WTC11 (cell line): ENCODE measurements around the gene CIART. TPM values are rescaled to one million over a fixed set of nuclear protein-coding genes. Genes with fewer than 3 reads are reported as not detected.

Source experiments
- ATF1 ChIP-seq: sonication (generic); formaldehyde crosslinking; IDR thresholded peaks from 2 replicates; pipeline ENCODE4 v1.8.1; 2023; ENCODE audit warnings: mild to moderate bottlenecking, moderate library complexity, missing genetic modification reagents
- ATF6 ChIP-seq: sonication (generic); formaldehyde crosslinking; IDR thresholded peaks from 2 replicates; pipeline ENCODE4 v1.8.1; 2023; ENCODE audit warnings: mild to moderate bottlenecking, missing genetic modification reagents
- CREB1 ChIP-seq: sonication (generic); formaldehyde crosslinking; IDR thresholded peaks from 2 replicates; pipeline ENCODE4 v1.8.0; 2023; ENCODE audit warnings: mild to moderate bottlenecking, missing genetic modification reagents
- CREM ChIP-seq: sonication (generic); formaldehyde crosslinking; IDR thresholded peaks from 2 replicates; pipeline ENCODE4 v1.8.1; 2022; ENCODE audit warnings: mild to moderate bottlenecking, missing genetic modification reagents, moderate library complexity
- E2F5 ChIP-seq: sonication (generic); formaldehyde crosslinking; IDR thresholded peaks from 2 replicates; pipeline ENCODE4 v1.8.1; 2022; ENCODE audit warnings: mild to moderate bottlenecking, moderate library complexity, missing genetic modification reagents
- EMX1 ChIP-seq: fragments of 250-450 bp; sonication (Bioruptor Pico); IDR thresholded peaks from 2 replicates; pipeline ENCODE4 v1.8.0; 2021; ENCODE audit warnings: mild to moderate bottlenecking
- ESRRA ChIP-seq: sonication (generic); formaldehyde crosslinking; IDR thresholded peaks from 2 replicates; pipeline ENCODE4 v1.8.1; 2022; ENCODE audit warnings: mild to moderate bottlenecking, missing genetic modification reagents, borderline replicate concordance
- ETV6 ChIP-seq: sonication (generic); formaldehyde crosslinking; IDR thresholded peaks from 2 replicates; pipeline ENCODE4 v1.8.1; 2022; ENCODE audit warnings: mild to moderate bottlenecking, missing genetic modification reagents
- GTF2I ChIP-seq: fragments of 250-450 bp; sonication (Bioruptor Pico); conservative IDR thresholded peaks from 2 replicates; pipeline ENCODE4 v1.4.0; 2021; ENCODE audit warnings: mild to moderate bottlenecking
- HMGA2 ChIP-seq: fragments of 250-450 bp; sonication (Bioruptor Pico); IDR thresholded peaks from 2 replicates; pipeline ENCODE4 v1.4.0; 2021; ENCODE audit warnings: mild to moderate bottlenecking, moderate library complexity
- HMGXB4 ChIP-seq: sonication (generic); formaldehyde crosslinking; IDR thresholded peaks from 2 replicates; pipeline ENCODE4 v1.8.1; 2023; ENCODE audit warnings: mild to moderate bottlenecking, moderate library complexity, missing genetic modification reagents
- IRF2 ChIP-seq: sonication (generic); formaldehyde crosslinking; IDR thresholded peaks from 2 replicates; pipeline ENCODE4 v1.8.0; 2022; ENCODE audit warnings: low read depth, missing genetic modification reagents, borderline replicate concordance
- MYBL2 ChIP-seq: sonication (generic); formaldehyde crosslinking; IDR thresholded peaks from 2 replicates; pipeline ENCODE4 v1.8.1; 2023; ENCODE audit warnings: mild to moderate bottlenecking, moderate library complexity, missing genetic modification reagents
- NR2C2 ChIP-seq: sonication (generic); formaldehyde crosslinking; IDR thresholded peaks from 2 replicates; pipeline ENCODE4 v1.8.0; 2022; ENCODE audit warnings: mild to moderate bottlenecking, missing genetic modification reagents
- NR3C1 ChIP-seq: sonication (generic); formaldehyde crosslinking; conservative IDR thresholded peaks from 2 replicates; pipeline ENCODE4 v1.8.1; 2023; ENCODE audit warnings: low read depth, mild to moderate bottlenecking, missing genetic modification reagents
- PRRX2 ChIP-seq: fragments of 250-450 bp; sonication (Bioruptor Pico); IDR thresholded peaks from 2 replicates; pipeline ENCODE4 v1.8.0; 2021; ENCODE audit warnings: mild to moderate bottlenecking
- RELA ChIP-seq: sonication (generic); formaldehyde crosslinking; IDR thresholded peaks from 2 replicates; pipeline ENCODE4 v1.8.1; 2022; ENCODE audit warnings: missing genetic modification reagents, mild to moderate bottlenecking, borderline replicate concordance
- TEAD1 ChIP-seq: sonication (generic); formaldehyde crosslinking; IDR thresholded peaks from 2 replicates; pipeline ENCODE4 v1.8.0; 2022; ENCODE audit warnings: mild to moderate bottlenecking, missing genetic modification reagents
- TP53 ChIP-seq: sonication (generic); formaldehyde crosslinking; IDR thresholded peaks from 2 replicates; pipeline ENCODE4 v1.8.1; 2023; ENCODE audit warnings: mild to moderate bottlenecking, missing genetic modification reagents
- USF2 ChIP-seq: sonication (generic); formaldehyde crosslinking; IDR thresholded peaks from 2 replicates; pipeline ENCODE4 v1.8.1; 2023; ENCODE audit warnings: mild to moderate bottlenecking, missing genetic modification reagents, moderate library complexity
- ZBTB43 ChIP-seq: sonication (generic); formaldehyde crosslinking; IDR thresholded peaks from 2 replicates; pipeline ENCODE4 v1.8.1; 2023; ENCODE audit warnings: mild to moderate bottlenecking, missing genetic modification reagents
- ZNF121 ChIP-seq: sonication (generic); formaldehyde crosslinking; IDR thresholded peaks from 2 replicates; pipeline ENCODE4 v1.8.0; 2023; ENCODE audit warnings: missing genetic modification reagents
- ZNF138 ChIP-seq: sonication (generic); formaldehyde crosslinking; conservative IDR thresholded peaks from 2 replicates; pipeline ENCODE4 v1.8.1; 2022; ENCODE audit warnings: mild to moderate bottlenecking, moderate library complexity, missing genetic modification reagents
- ZNF232 ChIP-seq: sonication (generic); formaldehyde crosslinking; IDR thresholded peaks from 2 replicates; pipeline ENCODE4 v1.8.0; 2022; ENCODE audit warnings: mild to moderate bottlenecking, missing genetic modification reagents
- ZNF396 ChIP-seq: fragments of 250-450 bp; sonication (Bioruptor Pico); IDR thresholded peaks from 2 replicates; pipeline ENCODE4 v1.8.0; 2021; ENCODE audit warnings: mild to moderate bottlenecking, moderate library complexity, borderline replicate concordance
- ZNF416 ChIP-seq: fragments of 250-450 bp; sonication (Bioruptor Pico); IDR thresholded peaks from 2 replicates; pipeline ENCODE4 v1.9.0; 2021; ENCODE audit warnings: mild to moderate bottlenecking, inconsistent platforms
- ZNF512 ChIP-seq: sonication (generic); formaldehyde crosslinking; IDR thresholded peaks from 2 replicates; pipeline ENCODE4 v1.8.1; 2022; ENCODE audit warnings: missing genetic modification reagents, borderline replicate concordance
- total RNA-seq: library from RNA; stranded (reverse); gene quantifications from 3 replicates; pipeline ENCODE4 v1.2.3, GENCODE V29; 2021
- TF ChIP-seq, protein P1 (sequence below): fragments of 250-450 bp; sonication (Bioruptor Pico); IDR thresholded peaks from 2 replicates; pipeline ENCODE4 v1.9.0; 2021; ENCODE audit warnings: mild to moderate bottlenecking
- TF ChIP-seq, protein P2 (sequence below): sonication (generic); formaldehyde crosslinking; IDR thresholded peaks from 2 replicates; pipeline ENCODE4 v1.8.0; 2022; ENCODE audit warnings: mild to moderate bottlenecking, missing genetic modification reagents

Gene CIART
- total RNA-seq, 1 experiment from 2014 or later: 7.8 TPM

- TF ChIP-seq NR2C2 (no peak), E2F5 (CRISPR knock-in tag) (no peak), PRRX2 (CRISPR knock-in tag) (no peak), MYBL2 (CRISPR knock-in tag) (no peak), ETV6 (CRISPR knock-in tag) (peak; percentile 67; the same call in 1 of the 2 replicates), ZBTB43 (CRISPR knock-in tag) (0 out of 2 replicates have a peak, but pooled peaks have one; percentile 13), NR3C1 (CRISPR knock-in tag) (no peak), ZNF512 (CRISPR knock-in tag) (no peak), ATF1 (no peak), ZNF396 (CRISPR knock-in tag) (no peak), ZNF121 (CRISPR knock-in tag) (peak; percentile 40; the same call in 1 of the 2 replicates), ZNF232 (CRISPR knock-in tag) (no peak), EMX1 (CRISPR knock-in tag) (no peak), CREB1 (CRISPR knock-in tag) (no peak), GTF2I (CRISPR knock-in tag) (no peak), IRF2 (no peak), ZNF416 (CRISPR knock-in tag) (peak; percentile 31; the same call in 1 of the 2 replicates), USF2 (CRISPR knock-in tag) (no peak), ATF6 (no peak), HMGA2 (CRISPR knock-in tag) (no peak), ESRRA (no peak), HMGXB4 (CRISPR knock-in tag) (no peak), TP53 (no peak), RELA (CRISPR knock-in tag) (no peak), TEAD1 (CRISPR knock-in tag) (0 out of 2 replicates have a peak, but pooled peaks have one; percentile 32), ZNF138 (CRISPR knock-in tag) (no peak), CREM (CRISPR knock-in tag) (no peak)
- TF ChIP-seq, protein P1, sequence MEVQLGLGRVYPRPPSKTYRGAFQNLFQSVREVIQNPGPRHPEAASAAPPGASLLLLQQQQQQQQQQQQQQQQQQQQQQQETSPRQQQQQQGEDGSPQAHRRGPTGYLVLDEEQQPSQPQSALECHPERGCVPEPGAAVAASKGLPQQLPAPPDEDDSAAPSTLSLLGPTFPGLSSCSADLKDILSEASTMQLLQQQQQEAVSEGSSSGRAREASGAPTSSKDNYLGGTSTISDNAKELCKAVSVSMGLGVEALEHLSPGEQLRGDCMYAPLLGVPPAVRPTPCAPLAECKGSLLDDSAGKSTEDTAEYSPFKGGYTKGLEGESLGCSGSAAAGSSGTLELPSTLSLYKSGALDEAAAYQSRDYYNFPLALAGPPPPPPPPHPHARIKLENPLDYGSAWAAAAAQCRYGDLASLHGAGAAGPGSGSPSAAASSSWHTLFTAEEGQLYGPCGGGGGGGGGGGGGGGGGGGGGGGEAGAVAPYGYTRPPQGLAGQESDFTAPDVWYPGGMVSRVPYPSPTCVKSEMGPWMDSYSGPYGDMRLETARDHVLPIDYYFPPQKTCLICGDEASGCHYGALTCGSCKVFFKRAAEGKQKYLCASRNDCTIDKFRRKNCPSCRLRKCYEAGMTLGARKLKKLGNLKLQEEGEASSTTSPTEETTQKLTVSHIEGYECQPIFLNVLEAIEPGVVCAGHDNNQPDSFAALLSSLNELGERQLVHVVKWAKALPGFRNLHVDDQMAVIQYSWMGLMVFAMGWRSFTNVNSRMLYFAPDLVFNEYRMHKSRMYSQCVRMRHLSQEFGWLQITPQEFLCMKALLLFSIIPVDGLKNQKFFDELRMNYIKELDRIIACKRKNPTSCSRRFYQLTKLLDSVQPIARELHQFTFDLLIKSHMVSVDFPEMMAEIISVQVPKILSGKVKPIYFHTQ (CRISPR knock-in tag): no peak
- TF ChIP-seq, protein P2, sequence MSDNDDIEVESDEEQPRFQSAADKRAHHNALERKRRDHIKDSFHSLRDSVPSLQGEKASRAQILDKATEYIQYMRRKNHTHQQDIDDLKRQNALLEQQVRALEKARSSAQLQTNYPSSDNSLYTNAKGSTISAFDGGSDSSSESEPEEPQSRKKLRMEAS (CRISPR knock-in tag): peak; percentile 44; the same call in 1 of the 2 replicates
Observed at GRCh38 chr1:150259758-150260669, 22.3 kb upstream of the CIART start (continued).
